ENCODE data around the gene DMBX1. TPM values are rescaled to one million over a fixed set of nuclear protein-coding genes. Genes with fewer than 3 reads are reported as not detected.

The DMBX1 gene
- polyA plus RNA-seq, 2 of the 4 experiments (the other 2 are of a cell fraction) = 0.44 to 2.2 TPM

DNA sequence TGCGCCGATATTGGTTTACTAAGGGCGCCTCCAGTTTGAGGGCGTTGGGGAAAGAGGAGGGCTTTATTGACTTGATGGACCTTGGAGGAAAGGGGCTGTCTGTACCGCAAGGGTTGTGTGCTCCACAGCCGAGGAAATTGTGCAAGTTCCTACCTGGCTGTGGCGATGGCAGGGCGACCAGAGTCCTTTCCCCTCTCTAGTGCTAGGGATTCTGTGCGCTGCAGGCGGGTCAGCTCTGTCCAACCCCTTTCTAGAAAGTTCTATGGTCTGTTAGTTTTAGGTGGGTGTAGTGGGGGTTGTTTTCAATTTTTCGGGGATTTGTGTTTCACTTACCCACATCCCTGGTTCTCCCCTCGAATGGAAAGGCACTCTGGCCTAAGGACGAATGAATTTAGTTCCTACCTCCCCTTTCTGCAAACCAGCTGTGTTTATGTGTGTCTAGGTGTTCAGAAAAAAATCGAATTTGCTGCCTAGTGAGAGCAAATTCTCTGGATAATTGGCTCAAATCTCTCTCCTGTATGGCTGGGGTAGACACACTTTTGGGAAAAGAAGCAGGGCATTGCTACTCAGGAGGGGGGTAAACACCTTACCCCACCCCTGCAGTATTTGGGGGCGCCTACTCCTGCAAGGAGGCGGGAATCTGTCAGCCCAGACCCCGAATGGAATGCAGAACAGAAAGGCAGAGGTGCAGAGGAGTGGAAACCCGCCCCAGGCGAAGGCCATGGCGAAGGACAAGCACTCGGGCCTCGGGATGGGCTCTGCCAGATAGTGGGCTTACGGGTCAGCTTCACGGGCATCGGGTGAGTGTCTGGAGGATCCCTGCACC, 2.0 kb downstream of the DMBX1 start:
- ATAC-seq (no peak), DNase-seq (ENCODE audit: low read depth in 1 of 2, low spot score in 1 of 2) (no peak), FAIRE-seq (no peak)
- ChIA-PET CTCF (interaction anchor here (18.2 kb wide), 1 partner anchor 39 kb away, joined by 235 read pairs; a partner anchor contains a TSS), POLR2A (no interaction called here)
- Histone ChIP-seq H3K4me3 (no peak overlapping the region), H3K4me2 (no peak overlapping the region), H3K27ac (no peak overlapping the region), H3K9me3 (no peaks in the 10 kb centered on the region), H3K4me1 (peaks cover 4% of the 10 kb centered on the region; the same call in 1 of the 3 replicates)
- no peak for TF ChIP-seq ESRRA (IDR thresholded peaks at IDR 0.05; ENCODE audit: borderline replicate concordance, low read length)
- TF ChIP-seq RCOR1 (IDR thresholded peaks at IDR 0.05; ENCODE audit: low read depth, low read length) = no peak
- TF ChIP-seq, protein P1, sequence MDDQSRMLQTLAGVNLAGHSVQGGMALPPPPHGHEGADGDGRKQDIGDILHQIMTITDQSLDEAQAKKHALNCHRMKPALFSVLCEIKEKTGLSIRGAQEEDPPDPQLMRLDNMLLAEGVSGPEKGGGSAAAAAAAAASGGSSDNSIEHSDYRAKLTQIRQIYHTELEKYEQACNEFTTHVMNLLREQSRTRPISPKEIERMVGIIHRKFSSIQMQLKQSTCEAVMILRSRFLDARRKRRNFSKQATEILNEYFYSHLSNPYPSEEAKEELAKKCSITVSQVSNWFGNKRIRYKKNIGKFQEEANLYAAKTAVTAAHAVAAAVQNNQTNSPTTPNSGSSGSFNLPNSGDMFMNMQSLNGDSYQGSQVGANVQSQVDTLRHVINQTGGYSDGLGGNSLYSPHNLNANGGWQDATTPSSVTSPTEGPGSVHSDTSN (IDR thresholded peaks at IDR 0.05) = no peak
- no peak for TF ChIP-seq SMC3 (IDR thresholded peaks at IDR 0.05)
- no peak for TF ChIP-seq ZSCAN20 (CRISPR knock-in tag; IDR thresholded peaks at IDR 0.05)
- no peak for TF ChIP-seq RFX5 (IDR thresholded peaks at IDR 0.05)
- no peak for TF ChIP-seq TFCP2L1 (CRISPR knock-in tag; IDR thresholded peaks at IDR 0.05)
- TF ChIP-seq EHMT2 (IDR thresholded peaks at IDR 0.05; ENCODE audit: low read depth) = no peak
- TF ChIP-seq RAD21 (conservative IDR thresholded peaks at IDR 0.05 in 1 of 2, IDR thresholded peaks at IDR 0.05 in 1 of 2) = no peak
- no peak for TF ChIP-seq FOSL2 (IDR thresholded peaks at IDR 0.05)
- no peak for TF ChIP-seq FOSL2 (CRISPR knock-in tag; IDR thresholded peaks at IDR 0.05)
- no peak for TF ChIP-seq POLR2A (IDR thresholded peaks at IDR 0.05; ENCODE audit: low read length)
- TF ChIP-seq ZFP36 (IDR thresholded peaks at IDR 0.05; ENCODE audit: borderline replicate concordance, partially characterized antibody) = no peak
- TF ChIP-seq FOSB (CRISPR knock-in tag; IDR thresholded peaks at IDR 0.05) = no peak
- TF ChIP-seq, protein P2, sequence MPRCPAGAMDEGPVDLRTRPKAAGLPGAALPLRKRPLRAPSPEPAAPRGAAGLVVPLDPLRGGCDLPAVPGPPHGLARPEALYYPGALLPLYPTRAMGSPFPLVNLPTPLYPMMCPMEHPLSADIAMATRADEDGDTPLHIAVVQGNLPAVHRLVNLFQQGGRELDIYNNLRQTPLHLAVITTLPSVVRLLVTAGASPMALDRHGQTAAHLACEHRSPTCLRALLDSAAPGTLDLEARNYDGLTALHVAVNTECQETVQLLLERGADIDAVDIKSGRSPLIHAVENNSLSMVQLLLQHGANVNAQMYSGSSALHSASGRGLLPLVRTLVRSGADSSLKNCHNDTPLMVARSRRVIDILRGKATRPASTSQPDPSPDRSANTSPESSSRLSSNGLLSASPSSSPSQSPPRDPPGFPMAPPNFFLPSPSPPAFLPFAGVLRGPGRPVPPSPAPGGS (IDR thresholded peaks at IDR 0.05) = no peak
- WGBS (ENCODE audit: missing lambda C conversion rate) = 79% methylated on average over 25 of the region's 25 CpGs

- Histone ChIP-seq H3K4me2 (no peak overlapping the region), H3K9me3 (no peaks in the 10 kb centered on the region), H3K4me3 (no peak overlapping the region), H3K4me1 (peaks cover 4% of the 10 kb centered on the region; the same call in 1 of the 3 replicates), H3K27ac (no peak overlapping the region)
- FAIRE-seq (no peak), ATAC-seq (no peak), DNase-seq (ENCODE audit: low read depth in 1 of 2, low spot score in 1 of 2) (no peak)
- POLR2A ChIA-PET = no interaction called here
- TF ChIP-seq MAZ (IDR thresholded peaks at IDR 0.05; ENCODE audit: borderline replicate concordance, low read depth, low read length) = no peak
- no peak for TF ChIP-seq NFE2L2 (conservative IDR thresholded peaks at IDR 0.05; ENCODE audit: low read length)
- TF ChIP-seq ZFP36 (IDR thresholded peaks at IDR 0.05; ENCODE audit: borderline replicate concordance, partially characterized antibody) = no peak
- no peak for TF ChIP-seq NR3C1 (IDR thresholded peaks at IDR 0.05)
- TF ChIP-seq, protein P1 (IDR thresholded peaks at IDR 0.05) = no peak
- no peak for TF ChIP-seq CTCF (IDR thresholded peaks at IDR 0.05)
- no peak for TF ChIP-seq ZSCAN20 (CRISPR knock-in tag; IDR thresholded peaks at IDR 0.05)
- no peak for TF ChIP-seq JUN (IDR thresholded peaks at IDR 0.05)
- no peak for TF ChIP-seq JUNB (IDR thresholded peaks at IDR 0.05)
- TF ChIP-seq CBX2 (IDR thresholded peaks at IDR 0.05; ENCODE audit: borderline replicate concordance, low read depth) = no peak
- TF ChIP-seq SREBF2 (IDR thresholded peaks at IDR 0.05) = no peak
- TF ChIP-seq ESRRA (IDR thresholded peaks at IDR 0.05; ENCODE audit: borderline replicate concordance, low read length) = no peak
- no peak for TF ChIP-seq RCOR1 (IDR thresholded peaks at IDR 0.05; ENCODE audit: low read depth, low read length)
- TF ChIP-seq GATA3 (IDR thresholded peaks at IDR 0.05; ENCODE audit: borderline replicate concordance) = no peak
- no peak for TF ChIP-seq RFX5 (IDR thresholded peaks at IDR 0.05)
- TF ChIP-seq POLR2A (IDR thresholded peaks at IDR 0.05; ENCODE audit: low read length) = no peak
- TF ChIP-seq ATOH8 (CRISPR knock-in tag; IDR thresholded peaks at IDR 0.05; ENCODE audit: low read depth) = no peak
- WGBS (ENCODE audit: missing lambda C conversion rate) = 87% methylated on average over 10 of the region's 11 CpGs
- CTCF ChIA-PET = interaction anchor here (18.2 kb wide), 1 partner anchor 38 kb away, joined by 235 read pairs; a partner anchor contains a TSS
Measured at GRCh38 chr1:46492269-46492853, 2.7 kb downstream of the DMBX1 start.

Measured in A549 (cell line).